OCI-LY7 (cell line): ENCODE measurements around the gene SLC6A6.

ENCODE experiments used
- CTCF ChIP-seq: fragments of 200-600 bp; sonication (generic); conservative IDR thresholded peaks from 2 replicates; pipeline ENCODE4 v1.5.1; 2014; ENCODE audit warnings: mild to moderate bottlenecking, antibody characterized with exemption, low read length, moderate library complexity, mixed read lengths
- EZH2phosphoT487 ChIP-seq: fragments of 200-600 bp; sonication (generic); IDR thresholded peaks from 2 replicates; pipeline ENCODE4 v1.6.1; 2018; ENCODE audit warnings: low read depth, borderline replicate concordance, mild to moderate bottlenecking, mixed run types, antibody characterized with exemption, low read length, moderate library complexity, mixed read lengths

- TF ChIP-seq CTCF (no peak), EZH2phosphoT487 (no peak)
Measured at GRCh38 chr3:14511623-14512280, 109.3 kb downstream of the SLC6A6 start.
